ENCODE results near the gene RANGRF. TPM values are rescaled to one million over a fixed set of nuclear protein-coding genes. Genes with fewer than 3 reads are reported as not detected.

The RANGRF gene
- total RNA-seq, 1 donor from 2014 or later, result 31.0 TPM

- intact Hi-C loops (cut with DNase I), result no loop called here
- Histone ChIP-seq H3K36me3 (no peaks in the 10 kb centered on the region), H3K27me3 (peaks cover 5% of the 10 kb centered on the region), H3K4me3 (no peak overlapping the region), H3K9me3 (no peaks in the 10 kb centered on the region), H3K27ac (no peak overlapping the region), H3K4me1 (peaks cover 14% of the 10 kb centered on the region)
- DNase-seq (no peak), ATAC-seq (peak; percentile 58)
- TF ChIP-seq CTCF (IDR thresholded peaks at IDR 0.05), result no peak
Observed at GRCh38 chr17:8324923-8325322, 36.5 kb downstream of the RANGRF start.

DNA sequence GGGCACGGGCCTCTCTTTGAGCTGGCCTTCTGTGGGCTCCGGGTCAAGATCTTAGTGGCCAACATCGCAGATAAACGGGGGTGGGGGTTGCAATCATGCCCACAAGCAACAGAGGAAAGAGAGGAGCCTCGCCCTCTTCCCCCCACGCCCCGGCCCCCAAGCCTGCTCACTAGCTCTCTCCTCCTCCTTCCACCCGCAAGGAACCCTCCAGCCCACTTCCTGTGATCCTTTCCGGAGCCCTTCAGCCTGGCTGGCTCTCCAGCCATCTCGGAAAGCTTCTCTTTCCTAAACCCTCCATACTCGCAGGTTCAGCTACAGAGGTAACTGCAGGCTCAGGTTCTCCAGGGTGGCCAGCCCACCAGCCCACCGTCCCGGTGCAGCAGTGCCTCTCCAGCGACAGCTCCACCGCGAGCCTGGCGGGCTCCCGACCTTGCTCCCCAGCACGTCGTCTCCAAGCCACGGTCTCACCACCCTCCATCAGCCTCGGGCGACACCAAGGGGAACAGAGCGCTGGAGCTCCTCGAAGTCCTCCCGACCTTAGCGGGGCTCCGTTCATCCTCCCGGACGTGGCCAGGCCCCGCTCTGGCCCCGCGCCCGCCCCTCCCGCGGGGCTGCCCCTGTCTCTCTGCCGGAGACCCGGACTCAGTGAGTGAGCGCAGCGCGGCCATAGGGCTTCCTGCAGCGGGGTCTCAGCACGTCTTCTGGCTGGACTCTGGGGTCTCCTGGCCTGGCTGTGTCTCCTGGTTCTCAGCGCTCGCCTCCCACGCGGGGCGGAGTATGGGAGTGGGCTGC is 38.2 kb downstream of the RANGRF start:
- DNase-seq (peak; percentile 73), ATAC-seq (peak; percentile 73)
- Histone ChIP-seq H3K4me1 (peaks cover 14% of the 10 kb centered on the region), H3K27me3 (peaks cover 5% of the 10 kb centered on the region), H3K9me3 (no peaks in the 10 kb centered on the region), H3K27ac (peak overlapping the region; percentile 70), H3K4me3 (peak overlapping the region; percentile 57), H3K36me3 (no peaks in the 10 kb centered on the region)
- intact Hi-C loops (cut with DNase I), result no loop called here
- no peak for TF ChIP-seq CTCF (IDR thresholded peaks at IDR 0.05)

DNA sequence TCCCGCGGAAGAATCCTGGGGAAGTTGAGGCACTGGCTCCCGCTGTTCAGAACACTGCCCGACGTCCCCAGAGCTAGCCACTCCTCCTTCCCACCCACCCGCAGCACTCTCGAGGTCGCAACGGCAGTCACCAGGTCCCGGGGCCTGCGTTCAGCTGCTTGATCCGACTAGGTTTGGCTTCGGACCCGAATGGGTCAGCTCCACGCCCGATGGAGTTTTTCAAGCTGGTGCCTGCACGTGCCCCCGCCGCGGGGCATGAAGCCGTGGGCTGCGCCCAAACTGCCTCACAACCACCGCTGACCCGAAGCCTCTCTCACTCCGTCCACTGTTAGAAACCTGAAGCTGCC is 38.8 kb downstream of the RANGRF start:
- peak overlapping the region; percentile 70 for H3K27ac ChIP-seq
- no peak for TF ChIP-seq CTCF (IDR thresholded peaks at IDR 0.05)
- H3K4me3 ChIP-seq, result peak overlapping the region; percentile 57
- peaks cover 5% of the 10 kb centered on the region for H3K27me3 ChIP-seq
- no peaks in the 10 kb centered on the region for H3K36me3 ChIP-seq
- H3K4me1 ChIP-seq, result peaks cover 14% of the 10 kb centered on the region
- no peaks in the 10 kb centered on the region for H3K9me3 ChIP-seq
- intact Hi-C loops (cut with DNase I), result no loop called here
- peak; percentile 35 for ATAC-seq
- DNase-seq, result no peak

GRCh38 chr17:8332128-8332527 is 43.7 kb downstream of the RANGRF start:
- H3K27me3 ChIP-seq, result peaks cover under 1% of the 10 kb centered on the region
- H3K27ac ChIP-seq, result no peak overlapping the region
- DNase-seq, result no peak
- no peak for TF ChIP-seq CTCF (IDR thresholded peaks at IDR 0.05)
- intact Hi-C loops (cut with DNase I), result no loop called here
- no peaks in the 10 kb centered on the region for H3K9me3 ChIP-seq
- no peaks in the 10 kb centered on the region for H3K36me3 ChIP-seq
- no peak for ATAC-seq
- H3K4me3 ChIP-seq, result no peak overlapping the region
- peaks cover 4% of the 10 kb centered on the region for H3K4me1 ChIP-seq

GRCh38 chr17:8332688-8333087 is 44.2 kb downstream of the RANGRF start:
- no peaks in the 10 kb centered on the region for H3K36me3 ChIP-seq
- TF ChIP-seq CTCF (IDR thresholded peaks at IDR 0.05), result no peak
- H3K9me3 ChIP-seq, result no peaks in the 10 kb centered on the region
- H3K4me1 ChIP-seq, result no peaks in the 10 kb centered on the region
- H3K27ac ChIP-seq, result no peak overlapping the region
- H3K27me3 ChIP-seq, result no peaks in the 10 kb centered on the region
- intact Hi-C loops (cut with DNase I), result no loop called here
- H3K4me3 ChIP-seq, result no peak overlapping the region
- no peak for DNase-seq
- ATAC-seq, result peak; percentile 39
